Measurements from ENCODE around the gene TP53BP2.

GRCh38 chr1:223873044-223873443 lies 27.3 kb upstream of the TP53BP2 start:
- TF ChIP-seq CTCF (conservative IDR thresholded peaks at IDR 0.05) (no peak), ZFX (IDR thresholded peaks at IDR 0.05) (no peak)

Measured in C4-2B (cell line).